Stimulated activated naive CD8-positive, alpha-beta T cell treated with anti-CD3 and anti-CD28 coated beads, Interleukin-15, Interleukin-2, amounts not matched to agents 100 U/mL and 50 U/mL, for 24 hours (primary cell): ENCODE measurements around the gene MPZL1.
"Not testable (repeated sequence)": the region's sequence is repeated elsewhere in the genome, so short reads cannot be mapped to it uniquely, and the experiment has no call there.

ENCODE experiments used
- ATAC-seq: fragments of 150-1000 bp; cut with Tn5 transposase; one replicate; pipeline ENCODE4 v1.10.0; 2021
- DNase-seq: peaks from one replicate; pipeline ENCODE4 v3.0.0; 2021

The MPZL1 gene

GRCh38 chr1:167806676-167807075 is 84.9 kb downstream of the MPZL1 start:
- DNase-seq, ATAC-seq: not testable (repeated sequence)

- ATAC-seq = no peak
- no peak for DNase-seq
Measured at GRCh38 chr1:167808104-167808503, 86.3 kb downstream of the MPZL1 start.

GRCh38 chr1:167808690-167809089 is 86.9 kb downstream of the MPZL1 start:
- DNase-seq = no peak
- no peak for ATAC-seq

GRCh38 chr1:167812972-167813371 is 91.2 kb downstream of the MPZL1 start:
- no peak for ATAC-seq
- DNase-seq = no peak

GRCh38 chr1:167815650-167816049 is 93.9 kb downstream of the MPZL1 start:
- DNase-seq (no peak), ATAC-seq (no peak)

- DNase-seq (peak; percentile 40), ATAC-seq (peak; percentile 79)
Measured at GRCh38 chr1:167819849-167820683, 98.3 kb downstream of the MPZL1 start.

- ATAC-seq (no peak), DNase-seq (no peak)
Measured at GRCh38 chr1:167820684-167821355, 99.0 kb downstream of the MPZL1 start.

- DNase-seq (no peak), ATAC-seq (no peak)
Measured at GRCh38 chr1:167821356-167821685, 99.5 kb downstream of the MPZL1 start.

- DNase-seq (no peak), ATAC-seq (no peak)
Measured at GRCh38 chr1:167821969-167822685, 100.3 kb downstream of the MPZL1 start.

GRCh38 chr1:167824163-167824794 is 102.5 kb downstream of the MPZL1 start:
- no peak for DNase-seq
- ATAC-seq = no peak

- no peak for ATAC-seq
- no peak for DNase-seq
Measured at GRCh38 chr1:167825419-167826079, 103.8 kb downstream of the MPZL1 start.

- ATAC-seq (no peak), DNase-seq (no peak)
Measured at GRCh38 chr1:167826127-167826526, 104.3 kb downstream of the MPZL1 start.

- ATAC-seq (no peak), DNase-seq (no peak)
Measured at GRCh38 chr1:167829868-167830267, 108.1 kb downstream of the MPZL1 start.

- not testable (repeated sequence) for ATAC-seq
Measured at GRCh38 chr1:167830668-167831067, 108.9 kb downstream of the MPZL1 start.

GRCh38 chr1:167832693-167833092 is 110.9 kb downstream of the MPZL1 start:
- DNase-seq (no peak), ATAC-seq (no peak)

More at GRCh38 chr1:167830668-167831067, 108.9 kb downstream of the MPZL1 start:
- not testable (repeated sequence) for DNase-seq

GRCh38 chr1:167833904-167834303 is 112.1 kb downstream of the MPZL1 start:
- no peak for ATAC-seq
- no peak for DNase-seq

GRCh38 chr1:167836197-167836596 is 114.4 kb downstream of the MPZL1 start:
- ATAC-seq = no peak

GRCh38 chr1:167837326-167837725 is 115.5 kb downstream of the MPZL1 start:
- DNase-seq (no peak), ATAC-seq (no peak)

More at GRCh38 chr1:167836197-167836596, 114.4 kb downstream of the MPZL1 start:
- DNase-seq = no peak

GRCh38 chr1:167839009-167839408 is 117.2 kb downstream of the MPZL1 start:
- DNase-seq (no peak), ATAC-seq (no peak)
